Neural progenitor cell (in vitro differentiated cells): Measurements from ENCODE around the gene LRRC32. TPM values are rescaled to one million over a fixed set of nuclear protein-coding genes. Genes with fewer than 3 reads are reported as not detected.

Experiments used
- DNase-seq: peaks from one replicate; pipeline ENCODE4 v3.0.0-alpha.2; 2016; ENCODE audit warnings: low spot score
- H2AFZ ChIP-seq: fragments of 200-600 bp; sonication (generic); replicated peaks from 2 replicates; pipeline ENCODE4 v1.6.1; 2016; ENCODE audit warnings: antibody characterized with exemption
- H3F3A ChIP-seq: fragments of 200-600 bp; sonication (generic); 2 replicates; pipeline ENCODE4 v1.6.1; 2016; ENCODE audit warnings: antibody characterized with exemption, low read depth
- H3K27ac ChIP-seq: fragments of 200-600 bp; sonication (generic); 2 replicates; pipeline ENCODE4 v1.5.1; 2016; ENCODE audit warnings: mild to moderate bottlenecking
- H3K27me3 ChIP-seq: fragments of 200-600 bp; sonication (generic); 2 replicates; pipeline ENCODE4 v1.6.1; 2016; ENCODE audit warnings: mild to moderate bottlenecking, moderate library complexity
- H3K36me3 ChIP-seq: fragments of 200-600 bp; sonication (generic); 2 replicates; pipeline ENCODE4 v1.5.1; 2016
- H3K4me1 ChIP-seq: fragments of 200-600 bp; sonication (generic); 2 replicates; pipeline ENCODE4 v1.6.1; 2016; ENCODE audit warnings: mixed run types
- H3K4me2 ChIP-seq: fragments of 200-600 bp; sonication (generic); 2 replicates; pipeline ENCODE4 v1.6.1; 2016
- H3K4me3 ChIP-seq: fragments of 200-600 bp; sonication (generic); 2 replicates; pipeline ENCODE4 v1.5.1; 2016
- H3K79me2 ChIP-seq: fragments of 200-600 bp; sonication (generic); 2 replicates; pipeline ENCODE4 v1.6.1; 2016; ENCODE audit warnings: low read depth
- H3K9ac ChIP-seq: fragments of 200-600 bp; sonication (generic); 2 replicates; pipeline ENCODE4 v1.6.1; 2016
- H3K9me3 ChIP-seq: fragments of 200-600 bp; sonication (generic); 2 replicates; pipeline ENCODE4 v1.5.1; 2016; ENCODE audit warnings: low read depth
- H4K20me1 ChIP-seq: fragments of 200-600 bp; sonication (generic); 2 replicates; pipeline ENCODE4 v1.6.1; 2016; ENCODE audit warnings: low read depth
- H3K27ac Mint-ChIP-seq: 3 replicates; pipeline ENCODE4 v1.8.0; 2021; ENCODE audit warnings: mixed read lengths
- H3K27me3 Mint-ChIP-seq: 2 replicates; pipeline ENCODE4 v1.8.0; 2022; ENCODE audit warnings: low read depth, mild to moderate bottlenecking, inconsistent platforms, moderate library complexity, mixed read lengths; ENCODE audit not compliant: insufficient read depth
- H3K36me3 Mint-ChIP-seq: 3 replicates; pipeline ENCODE4 v1.8.0; 2021; ENCODE audit warnings: mixed read lengths
- H3K4me1 Mint-ChIP-seq: 3 replicates; pipeline ENCODE4 v1.8.0; 2021; ENCODE audit warnings: mixed read lengths
- H3K4me3 Mint-ChIP-seq: 3 replicates; pipeline ENCODE4 v1.8.0; 2021; ENCODE audit warnings: mild to moderate bottlenecking, moderate library complexity, mixed read lengths
- H3K9me3 Mint-ChIP-seq: 3 replicates; pipeline ENCODE4 v1.8.0; 2020; ENCODE audit warnings: mixed read lengths
- EZH2 ChIP-seq: fragments of 200-600 bp; sonication (generic); IDR thresholded peaks from 2 replicates; pipeline ENCODE4 v1.6.1; 2017; ENCODE audit warnings: antibody characterized with exemption, mild to moderate bottlenecking, moderate library complexity
- EZH2phosphoT487 ChIP-seq: fragments of 200-600 bp; sonication (generic); IDR thresholded peaks from 2 replicates; pipeline ENCODE4 v1.6.1; 2017; ENCODE audit warnings: antibody characterized with exemption
- total RNA-seq: library from RNA; depleted of rRNA; stranded (reverse); fragments of >200 nt; gene quantifications from 2 replicates; pipeline ENCODE4 v1.2.3, GENCODE V29; 2015; ENCODE audit warnings: low replicate concordance
- TF ChIP-seq, protein P1 (sequence below): fragments of 200-600 bp; sonication (generic); IDR thresholded peaks from 2 replicates; pipeline ENCODE4 v1.5.1; 2017; ENCODE audit warnings: antibody characterized with exemption, mild to moderate bottlenecking

The LRRC32 gene
- total RNA-seq, 1 donor from 2014 or later = 0.21 TPM

DNA sequence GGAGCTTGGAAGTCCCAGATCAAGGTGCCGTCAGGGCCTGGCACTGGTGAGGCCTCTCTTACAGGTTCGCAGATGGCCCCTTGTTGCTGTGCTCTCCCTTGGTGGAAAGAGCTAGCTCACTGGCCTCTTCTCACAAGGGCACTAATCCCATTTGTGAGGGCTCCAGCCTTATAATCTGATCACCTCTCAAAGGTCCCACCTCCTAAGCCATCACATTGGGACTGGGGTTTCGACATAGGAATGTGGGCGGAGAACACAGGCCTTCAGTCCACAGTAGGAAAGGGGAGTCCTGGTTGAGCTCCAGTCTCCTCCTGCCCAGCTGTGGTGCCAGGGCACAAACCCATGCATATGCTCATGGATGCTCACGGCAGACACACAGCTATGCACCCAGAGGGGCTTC is 14.0 kb upstream of the LRRC32 start:
- TF ChIP-seq EZH2 (no peak), EZH2phosphoT487 (no peak)
- TF ChIP-seq, protein P1, sequence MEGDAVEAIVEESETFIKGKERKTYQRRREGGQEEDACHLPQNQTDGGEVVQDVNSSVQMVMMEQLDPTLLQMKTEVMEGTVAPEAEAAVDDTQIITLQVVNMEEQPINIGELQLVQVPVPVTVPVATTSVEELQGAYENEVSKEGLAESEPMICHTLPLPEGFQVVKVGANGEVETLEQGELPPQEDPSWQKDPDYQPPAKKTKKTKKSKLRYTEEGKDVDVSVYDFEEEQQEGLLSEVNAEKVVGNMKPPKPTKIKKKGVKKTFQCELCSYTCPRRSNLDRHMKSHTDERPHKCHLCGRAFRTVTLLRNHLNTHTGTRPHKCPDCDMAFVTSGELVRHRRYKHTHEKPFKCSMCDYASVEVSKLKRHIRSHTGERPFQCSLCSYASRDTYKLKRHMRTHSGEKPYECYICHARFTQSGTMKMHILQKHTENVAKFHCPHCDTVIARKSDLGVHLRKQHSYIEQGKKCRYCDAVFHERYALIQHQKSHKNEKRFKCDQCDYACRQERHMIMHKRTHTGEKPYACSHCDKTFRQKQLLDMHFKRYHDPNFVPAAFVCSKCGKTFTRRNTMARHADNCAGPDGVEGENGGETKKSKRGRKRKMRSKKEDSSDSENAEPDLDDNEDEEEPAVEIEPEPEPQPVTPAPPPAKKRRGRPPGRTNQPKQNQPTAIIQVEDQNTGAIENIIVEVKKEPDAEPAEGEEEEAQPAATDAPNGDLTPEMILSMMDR = no peak
- Mint-ChIP-seq H3K4me1 (peaks cover 30% of the 10 kb centered on the region), H3K4me3 (no peak overlapping the region)

GRCh38 chr11:76683161-76684095 is 12.9 kb upstream of the LRRC32 start:
- Mint-ChIP-seq H3K4me1 (peaks cover 22% of the 10 kb centered on the region), H3K4me3 (peak overlapping the region; percentile 27), H3K36me3 (no peaks in the 10 kb centered on the region), H3K27ac (peak overlapping the region; percentile 49), H3K9me3 (peaks cover 3% of the 10 kb centered on the region), H3K27me3 (peaks cover 9% of the 10 kb centered on the region)
- DNase-seq = no peak
- no peaks in the 10 kb centered on the region for H4K20me1 ChIP-seq
- no peak overlapping the region for H3K4me3 ChIP-seq
- no peaks in the 10 kb centered on the region for H3K79me2 ChIP-seq
- H3K36me3 ChIP-seq = no peaks in the 10 kb centered on the region
- H3K27ac ChIP-seq = no peak overlapping the region
- no peaks in the 10 kb centered on the region for H3K27me3 ChIP-seq
- no peak overlapping the region for H2AFZ ChIP-seq
- H3F3A ChIP-seq = no peaks in the 10 kb centered on the region
- H3K4me1 ChIP-seq = no peaks in the 10 kb centered on the region
- H3K9ac ChIP-seq = no peak overlapping the region
- no peak overlapping the region for H3K4me2 ChIP-seq
- TF ChIP-seq EZH2 (no peak), EZH2phosphoT487 (no peak)
- TF ChIP-seq, protein P1 = no peak
- H3K9me3 ChIP-seq = no peaks in the 10 kb centered on the region

More for the DNA sequence above, 14.0 kb upstream of the LRRC32 start:
- H3K36me3 Mint-ChIP-seq = no peaks in the 10 kb centered on the region
- Histone ChIP-seq H3K4me2 (no peak overlapping the region), H2AFZ (no peak overlapping the region), H3K27me3 (no peaks in the 10 kb centered on the region), H3F3A (no peaks in the 10 kb centered on the region), H3K4me3 (no peak overlapping the region), H4K20me1 (no peaks in the 10 kb centered on the region), H3K27ac (no peak overlapping the region), H3K79me2 (no peaks in the 10 kb centered on the region), H3K9me3 (no peaks in the 10 kb centered on the region), H3K4me1 (no peaks in the 10 kb centered on the region), H3K9ac (no peak overlapping the region), H3K36me3 (no peaks in the 10 kb centered on the region)
- DNase-seq = no peak
- peaks cover 3% of the 10 kb centered on the region for H3K9me3 Mint-ChIP-seq
- no peak overlapping the region for H3K27ac Mint-ChIP-seq
- peaks cover 14% of the 10 kb centered on the region for H3K27me3 Mint-ChIP-seq

GRCh38 chr11:76682684-76683083 is 12.1 kb upstream of the LRRC32 start:
- H3K79me2 ChIP-seq = no peaks in the 10 kb centered on the region
- no peaks in the 10 kb centered on the region for H3K27me3 ChIP-seq
- Mint-ChIP-seq H3K36me3 (no peaks in the 10 kb centered on the region), H3K9me3 (peaks cover 3% of the 10 kb centered on the region), H3K4me1 (peaks cover 19% of the 10 kb centered on the region), H3K27me3 (peaks cover 9% of the 10 kb centered on the region), H3K4me3 (no peak overlapping the region), H3K27ac (no peak overlapping the region)
- H3K4me2 ChIP-seq = no peak overlapping the region
- no peak overlapping the region for H3K27ac ChIP-seq
- H3K9ac ChIP-seq = no peak overlapping the region
- TF ChIP-seq, protein P1 = no peak
- TF ChIP-seq EZH2phosphoT487 (no peak), EZH2 (no peak)
- no peak for DNase-seq
- H3F3A ChIP-seq = no peaks in the 10 kb centered on the region
- no peaks in the 10 kb centered on the region for H3K36me3 ChIP-seq
- no peaks in the 10 kb centered on the region for H3K4me1 ChIP-seq
- no peaks in the 10 kb centered on the region for H3K9me3 ChIP-seq
- no peaks in the 10 kb centered on the region for H4K20me1 ChIP-seq
- no peak overlapping the region for H2AFZ ChIP-seq
- no peak overlapping the region for H3K4me3 ChIP-seq
